ENCODE measurements around the gene LY6G5C.
"Not testable (repeated sequence)": the region's sequence is repeated elsewhere in the genome, so short reads cannot be mapped to it uniquely, and the experiment has no call there.

Gene LY6G5C

DNA sequence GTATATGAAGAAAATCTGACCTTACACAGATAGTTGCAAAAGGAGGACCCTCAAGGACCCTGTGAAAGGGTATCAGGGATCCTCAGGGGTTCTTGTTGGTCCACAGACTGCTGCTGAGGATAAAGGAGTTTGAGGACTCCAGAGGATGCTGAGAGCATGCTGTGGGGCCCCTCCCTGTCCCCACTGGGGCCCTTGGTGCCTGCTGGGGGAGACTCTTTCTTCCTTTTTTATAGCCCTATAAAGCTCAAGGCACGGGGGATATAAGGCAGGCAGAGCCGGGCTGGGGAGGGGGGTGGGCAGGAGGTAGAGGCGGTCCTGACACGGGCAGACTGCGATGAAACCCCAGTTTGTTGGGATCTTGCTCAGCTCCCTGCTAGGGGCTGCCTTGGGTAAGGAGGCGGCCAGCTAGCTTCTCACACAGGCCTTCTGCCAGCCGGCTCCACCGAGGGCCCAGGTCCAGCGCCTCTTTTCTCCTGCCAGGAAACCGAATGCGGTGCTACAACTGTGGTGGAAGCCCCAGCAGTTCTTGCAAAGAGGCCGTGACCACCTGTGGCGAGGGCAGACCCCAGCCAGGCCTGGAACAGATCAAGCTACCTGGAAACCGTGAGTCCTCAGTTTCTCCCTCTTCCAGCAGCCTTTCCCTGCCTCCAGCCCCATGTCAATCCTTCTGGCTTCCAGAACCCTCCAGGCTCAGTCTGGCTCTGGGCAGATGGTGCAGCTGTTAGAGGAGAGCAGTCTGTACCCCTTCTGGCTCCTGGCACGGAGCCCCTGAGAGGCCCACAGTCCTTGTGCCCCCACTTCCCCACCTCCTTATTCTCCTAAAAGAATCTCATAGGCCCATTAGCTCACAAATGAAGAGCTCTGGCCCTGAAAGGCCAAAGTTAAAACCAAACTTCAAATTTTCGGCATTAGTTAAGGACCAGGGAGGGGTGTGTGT, 34.4 kb upstream of the LY6G5C start, which contains the start of gene LY6G6D:
LY6G6D (plus strand) TSS at position 327 of the 937 bp plus-strand sequence; CDS start at position 335, 8 bp downstream.
- DNase-seq (ENCODE audit: low spot score) = no peak

DNA sequence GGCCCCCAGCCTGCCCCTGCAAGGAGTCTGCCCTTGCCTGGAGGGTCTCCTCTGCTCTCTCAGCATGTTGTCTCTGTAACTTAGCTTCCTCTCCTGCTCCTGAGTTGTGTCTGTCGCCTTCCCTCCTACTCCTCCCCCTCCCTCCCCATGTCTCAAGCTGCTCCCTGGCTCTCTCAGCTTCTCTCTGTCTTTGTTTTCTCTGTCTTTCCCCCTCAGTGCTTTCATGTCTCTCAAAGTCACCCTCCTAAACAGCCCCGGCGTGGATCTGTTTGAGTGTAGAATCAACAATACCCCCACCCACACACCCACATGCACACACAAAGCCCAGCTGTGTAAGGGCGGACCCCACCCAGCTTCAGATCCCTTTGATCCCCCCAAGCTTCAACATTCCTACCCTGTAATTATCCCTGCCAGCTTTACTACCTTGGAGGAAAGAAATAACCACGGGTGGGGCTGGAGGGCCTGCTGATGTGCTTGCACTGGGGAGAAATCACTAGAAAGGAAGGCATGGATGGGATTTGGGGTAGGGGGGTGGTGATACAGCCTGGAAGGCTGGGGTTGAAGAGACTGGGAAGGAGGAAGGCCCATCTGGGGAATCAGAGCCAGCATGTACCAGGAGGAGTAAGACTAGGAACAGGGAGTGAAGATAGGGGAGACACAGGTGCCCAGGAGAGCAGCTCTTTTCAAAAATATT, 33.3 kb upstream of the LY6G5C start:
- no peak for DNase-seq (ENCODE audit: low spot score)

DNA sequence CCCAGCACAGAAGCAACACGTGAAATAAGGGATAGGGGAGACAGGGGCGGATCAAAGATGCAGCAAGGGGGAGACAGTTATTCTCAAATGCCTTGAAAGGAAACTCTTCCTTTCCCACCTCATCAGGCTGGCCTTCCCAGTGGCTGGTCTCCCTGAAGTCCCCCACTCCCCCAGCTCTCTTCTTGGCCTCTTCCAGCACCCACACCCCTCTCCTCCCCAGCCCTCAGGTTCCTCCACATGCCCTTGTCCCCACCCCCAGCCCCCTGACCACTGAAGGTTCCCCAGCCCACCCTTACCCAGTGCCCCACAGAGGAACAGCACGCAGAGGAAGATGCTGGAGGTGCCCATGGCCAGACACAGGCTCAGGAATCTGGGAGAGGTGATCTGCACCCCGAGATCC, 32.6 kb upstream of the LY6G5C start:
- DNase-seq (ENCODE audit: low spot score) = no peak

DNA sequence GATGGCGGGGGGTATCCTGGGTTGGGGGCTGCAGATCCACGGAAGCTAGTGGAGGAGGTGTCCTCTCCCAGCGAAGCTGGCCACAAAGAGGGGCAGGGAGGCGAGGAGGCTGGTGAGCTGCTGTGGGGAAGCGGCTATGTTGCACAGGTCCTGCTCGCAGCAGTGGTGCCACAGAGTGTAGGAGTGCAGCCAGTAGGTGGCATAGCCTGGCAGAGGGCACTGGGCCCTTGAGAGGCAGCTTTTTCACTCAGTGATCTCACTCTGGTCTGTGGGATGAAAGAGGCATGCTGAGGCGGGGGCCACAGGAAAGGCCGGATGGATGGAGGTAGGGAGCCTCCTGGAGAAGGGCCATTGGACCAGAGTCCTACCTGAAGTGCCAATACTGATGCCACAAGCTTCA, 31.4 kb upstream of the LY6G5C start:
- no peak for DNase-seq (ENCODE audit: low spot score)

DNA sequence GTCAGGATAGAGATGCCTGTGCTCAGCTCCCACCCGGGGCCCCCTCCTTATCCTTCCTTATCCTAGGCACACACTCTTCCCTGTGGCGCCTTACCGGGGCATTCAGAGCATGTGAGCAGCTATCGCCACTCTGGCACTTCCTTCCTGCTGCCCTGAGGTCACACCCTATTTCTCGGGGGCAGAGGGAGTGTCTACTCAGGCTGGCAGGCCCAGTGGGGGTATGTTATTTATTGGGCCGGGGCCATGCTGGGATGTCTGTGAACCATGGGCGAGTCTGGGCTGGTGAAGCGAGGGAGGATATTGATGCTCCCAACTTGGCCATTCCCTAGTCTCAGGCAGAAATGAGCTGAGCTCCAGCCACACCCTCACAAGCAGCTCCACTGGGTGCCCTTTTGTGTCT, 30.4 kb upstream of the LY6G5C start:
- no peak for DNase-seq (ENCODE audit: low spot score)

DNA sequence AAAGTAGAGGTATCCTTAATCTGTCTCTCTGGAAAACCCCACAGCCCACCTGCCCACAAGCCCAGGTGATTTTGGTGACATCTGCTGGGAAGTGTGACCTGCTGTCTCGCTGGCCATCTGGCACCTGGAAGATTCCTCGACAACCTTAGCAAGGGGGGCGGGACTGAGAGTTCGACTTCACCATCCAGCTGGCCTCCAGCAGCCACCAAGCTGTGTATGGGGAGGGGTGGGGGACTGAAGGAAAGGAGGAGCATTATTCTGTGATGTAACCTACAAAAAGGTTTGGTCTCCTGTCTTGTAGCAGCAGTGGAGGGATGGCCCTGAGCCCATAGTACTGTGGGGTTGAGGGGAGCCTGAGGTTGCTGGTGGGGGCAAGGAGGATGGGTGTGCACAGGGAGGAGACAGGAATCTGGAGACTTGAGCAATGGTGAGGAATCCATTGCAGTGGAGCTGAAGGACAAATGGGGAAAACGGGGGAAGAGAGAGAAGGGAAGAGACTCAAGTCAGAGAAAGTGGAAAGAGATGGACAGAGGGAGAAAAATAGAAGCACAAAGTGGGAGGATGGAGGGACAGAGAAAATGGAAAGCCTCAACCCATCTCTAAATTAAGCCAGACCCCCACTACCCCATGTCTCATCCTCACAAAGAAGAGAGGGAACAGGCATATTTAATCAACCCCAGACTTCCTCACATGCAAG, 29.8 kb upstream of the LY6G5C start:
- no peak for DNase-seq (ENCODE audit: low spot score)

DNA sequence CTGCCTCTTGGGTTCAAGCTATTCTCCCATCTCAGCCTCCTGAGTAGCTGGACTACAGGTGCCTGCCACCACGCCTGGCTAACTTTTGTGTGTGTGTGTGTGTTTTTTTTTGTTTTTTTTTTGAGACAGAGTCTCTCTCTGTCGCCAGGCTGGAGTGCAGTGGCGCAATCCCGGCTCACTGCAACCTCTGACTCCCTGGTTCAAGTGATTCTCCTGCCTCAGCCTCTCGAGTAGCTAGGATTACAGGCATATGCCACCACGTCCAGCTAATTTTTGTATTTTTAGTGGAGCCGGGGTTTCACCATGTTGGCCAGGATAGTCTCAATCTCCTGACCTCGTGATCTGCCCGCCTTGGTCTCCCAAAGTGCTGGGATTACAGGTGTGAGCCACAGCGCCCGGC, 28.3 kb upstream of the LY6G5C start:
- not testable (repeated sequence) for DNase-seq (ENCODE audit: low spot score)

DNA sequence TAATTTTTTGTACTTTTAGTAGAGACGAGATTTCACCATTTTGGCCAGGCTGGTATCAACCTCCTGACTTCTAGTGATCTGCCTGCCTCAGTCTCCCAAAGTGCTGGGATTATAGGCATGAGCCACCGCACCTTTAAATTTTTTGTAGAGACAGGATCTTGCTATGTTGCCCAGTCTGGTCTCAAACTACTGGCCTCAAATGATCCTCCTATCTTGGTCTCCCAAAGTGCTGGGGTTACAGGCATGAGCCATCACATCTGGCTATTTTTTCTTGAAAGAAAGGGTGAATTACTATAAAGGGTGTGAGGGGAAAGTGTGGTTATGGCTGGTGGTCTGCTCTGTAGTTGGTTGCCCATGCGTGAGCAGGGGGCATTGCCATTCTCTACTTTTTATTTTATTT, 27.4 kb upstream of the LY6G5C start:
- no peak for DNase-seq (ENCODE audit: low spot score)

DNA sequence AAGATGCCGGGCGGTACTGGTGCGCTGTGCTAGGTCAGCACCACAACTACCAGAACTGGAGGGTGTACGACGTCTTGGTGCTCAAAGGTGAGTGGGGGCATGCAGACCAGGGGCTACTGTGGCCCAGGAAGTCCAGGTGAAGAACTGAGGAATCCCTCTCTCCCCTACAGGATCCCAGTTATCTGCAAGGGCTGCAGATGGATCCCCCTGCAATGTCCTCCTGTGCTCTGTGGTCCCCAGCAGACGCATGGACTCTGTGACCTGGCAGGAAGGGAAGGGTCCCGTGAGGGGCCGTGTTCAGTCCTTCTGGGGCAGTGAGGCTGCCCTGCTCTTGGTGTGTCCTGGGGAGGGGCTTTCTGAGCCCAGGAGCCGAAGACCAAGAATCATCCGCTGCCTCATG, 26.8 kb upstream of the LY6G5C start:
- DNase-seq (ENCODE audit: low spot score) = no peak

DNA sequence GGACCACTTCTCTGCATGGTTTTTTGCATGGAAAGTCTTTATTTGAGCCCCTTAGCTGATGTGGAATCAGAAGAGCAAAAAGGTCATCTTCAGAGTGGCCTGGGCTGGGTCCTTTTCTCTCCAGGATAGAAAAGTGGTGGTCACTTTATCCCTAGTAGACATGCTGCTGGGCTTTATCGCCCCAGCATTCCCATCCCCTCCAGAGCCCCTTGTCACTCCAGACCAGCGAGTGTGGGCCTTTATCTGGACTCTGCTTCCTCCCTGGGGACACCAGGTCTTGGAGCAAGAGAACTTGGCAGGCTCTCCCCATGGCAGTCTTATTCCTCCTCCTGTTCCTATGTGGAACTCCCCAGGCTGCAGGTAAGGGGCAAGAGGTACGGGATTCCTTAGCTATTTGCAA, 25.7 kb upstream of the LY6G5C start, which contains the start of gene LY6G6F:
LY6G6F (plus strand) TSS at position 268 of the 400 bp plus-strand sequence; CDS start at position 309, 41 bp downstream.
- DNase-seq (ENCODE audit: low spot score) = no peak

DNA sequence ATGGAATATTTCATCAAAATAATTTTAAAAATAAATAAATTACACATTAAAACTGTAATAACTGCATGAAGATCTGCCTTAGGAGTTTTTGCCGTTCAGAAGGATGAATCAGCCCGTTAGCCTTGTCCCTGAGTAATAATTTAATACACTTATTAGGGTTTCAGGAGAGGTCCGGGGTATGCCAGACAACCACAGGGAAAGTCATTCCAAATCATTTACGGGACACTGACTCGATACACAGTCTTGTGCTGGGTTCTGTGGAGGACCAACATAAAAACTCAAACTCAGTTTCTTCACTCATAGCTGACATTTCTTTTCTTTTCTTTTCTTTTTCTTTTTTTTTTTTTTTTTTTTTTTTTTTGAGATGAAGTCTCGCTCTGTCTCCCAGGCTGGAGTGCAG, 25.1 kb upstream of the LY6G5C start:
- no peak for DNase-seq (ENCODE audit: low spot score)

DNA sequence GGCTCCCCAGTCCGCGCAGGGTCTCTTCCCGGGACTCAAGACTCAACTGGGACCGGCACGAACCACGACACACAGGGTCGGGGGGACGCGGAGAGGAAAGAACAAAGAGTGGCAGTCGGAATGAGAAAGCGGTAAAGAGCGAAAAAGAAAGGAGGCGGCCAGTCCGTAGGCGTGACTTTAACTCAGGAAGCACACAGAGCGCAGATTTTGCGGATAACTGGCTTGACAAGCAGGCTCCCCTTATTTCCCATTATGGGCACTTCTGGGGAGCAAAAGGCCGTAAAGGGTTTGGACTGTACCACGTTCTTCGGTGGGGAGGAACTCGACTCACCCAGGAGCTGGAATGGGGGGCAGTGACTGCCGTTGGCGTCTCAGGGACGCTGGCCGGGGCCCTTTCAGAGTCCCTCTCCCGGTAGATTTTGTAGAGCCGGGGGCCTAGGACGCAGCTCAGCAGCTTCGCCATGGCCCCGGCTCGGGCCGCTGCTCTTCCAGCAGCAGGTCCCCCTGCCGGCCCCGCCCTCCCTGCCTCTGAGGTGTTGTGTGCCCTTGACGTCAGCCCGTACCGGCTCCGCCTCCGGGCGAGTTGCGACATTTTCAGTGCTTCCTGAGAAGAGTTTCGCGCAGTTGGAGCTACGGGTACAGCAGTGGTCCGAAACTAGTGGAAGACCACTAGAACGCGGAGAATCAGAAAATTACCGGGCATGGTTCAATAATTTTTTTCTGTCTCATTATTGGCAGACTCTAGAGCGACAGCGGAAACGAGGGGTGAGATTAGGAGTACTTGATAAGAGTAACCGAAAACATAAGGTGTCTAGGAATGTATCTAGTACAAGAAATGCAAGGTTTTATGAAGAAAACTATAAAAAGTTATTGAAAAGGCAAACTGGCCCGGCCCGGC, 22.2 kb upstream of the LY6G5C start, which contains the start of gene ABHD16A:
ABHD16A (minus strand) TSS at position 506 of the 898 bp plus-strand sequence; CDS start at position 463, 43 bp downstream.
- peak; percentile 99 for DNase-seq (ENCODE audit: low spot score)

DNA sequence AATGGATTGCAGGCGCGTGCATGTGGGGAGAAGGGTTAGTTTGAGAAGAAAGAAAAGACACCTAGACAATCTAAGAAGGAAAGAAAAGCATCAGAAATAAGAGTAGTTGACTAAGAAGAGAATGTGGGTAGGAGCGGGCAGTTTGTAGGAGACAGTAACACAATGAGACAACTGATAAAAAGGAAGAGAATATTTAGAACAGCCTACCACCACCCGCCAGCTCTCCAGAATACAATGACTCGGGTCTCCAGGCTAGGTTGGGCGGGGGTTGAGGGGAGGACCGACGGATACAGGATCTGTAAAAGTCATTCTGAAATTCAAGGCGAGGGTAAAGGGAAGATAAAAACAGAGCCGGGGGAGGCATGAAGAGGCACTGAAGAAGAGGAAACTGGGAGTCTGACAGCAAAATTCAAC, 21.5 kb upstream of the LY6G5C start:
- no peak for DNase-seq (ENCODE audit: low spot score)

DNA sequence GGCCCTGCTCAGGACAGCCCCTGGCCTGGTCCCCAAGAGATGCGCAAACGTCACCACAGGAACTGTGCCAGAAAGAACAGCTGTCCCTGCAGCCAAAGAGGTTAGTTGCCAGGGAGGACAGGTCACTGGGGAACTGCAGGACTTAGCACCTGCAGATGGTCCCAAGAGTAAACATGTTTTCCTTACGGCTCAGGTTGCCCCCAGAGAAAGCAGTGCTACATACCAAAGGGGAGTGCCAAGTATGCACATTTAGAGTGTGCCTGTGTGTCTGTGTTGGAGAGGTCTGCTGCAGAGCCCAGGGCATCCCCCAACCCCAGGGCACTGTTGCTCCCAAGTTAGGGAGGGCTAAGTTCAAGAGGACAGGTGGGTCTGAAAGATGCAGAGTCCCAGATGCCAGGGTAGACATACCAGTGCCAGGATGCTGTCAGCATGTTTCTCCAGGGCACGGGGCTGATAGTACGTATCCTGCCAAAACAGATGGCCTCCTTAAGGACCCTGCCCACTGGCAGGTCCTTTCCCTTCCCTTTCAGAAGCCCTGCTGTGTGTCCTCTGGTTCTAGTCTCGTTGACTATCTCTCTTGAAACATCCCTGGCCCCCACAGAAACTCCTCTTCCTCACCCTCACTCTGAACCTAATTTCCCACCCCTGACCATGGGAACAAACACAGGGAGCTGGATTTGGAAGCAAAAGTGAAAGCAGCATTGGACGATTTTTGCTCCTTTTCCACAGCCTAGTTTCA, 21.0 kb upstream of the LY6G5C start:
- DNase-seq (ENCODE audit: low spot score) = peak; percentile 71

DNA sequence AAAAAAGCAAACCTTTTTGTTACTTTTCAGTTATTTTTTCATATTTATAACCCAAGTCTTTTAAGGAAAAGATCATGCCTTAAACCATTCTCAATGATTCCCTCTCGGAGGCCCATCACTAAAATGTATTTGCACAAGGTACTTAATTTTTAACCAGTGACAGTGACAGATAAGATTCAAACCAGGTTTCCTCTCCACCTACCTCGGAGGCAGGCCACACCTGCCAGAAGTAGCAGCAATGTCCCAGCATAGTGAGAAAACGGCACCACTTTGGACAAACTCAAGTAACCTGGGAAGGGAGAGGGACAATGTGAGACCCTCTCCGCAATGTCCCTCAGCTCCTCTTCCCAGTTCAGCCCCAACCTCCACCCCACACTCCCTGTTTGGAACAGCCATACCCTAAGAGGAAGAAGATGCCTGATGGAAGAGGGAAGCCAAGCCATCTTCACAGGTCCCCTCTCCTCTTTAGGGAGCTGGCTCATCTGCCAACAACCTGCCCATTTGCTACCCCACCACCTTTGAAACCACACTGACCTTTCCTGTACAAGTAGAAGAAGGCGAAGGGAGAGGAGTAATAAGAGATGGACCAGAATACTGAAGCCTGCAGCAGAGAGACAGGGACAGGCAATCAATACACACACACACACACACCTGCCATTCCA, 20.0 kb upstream of the LY6G5C start:
- no peak for DNase-seq (ENCODE audit: low spot score)

DNA sequence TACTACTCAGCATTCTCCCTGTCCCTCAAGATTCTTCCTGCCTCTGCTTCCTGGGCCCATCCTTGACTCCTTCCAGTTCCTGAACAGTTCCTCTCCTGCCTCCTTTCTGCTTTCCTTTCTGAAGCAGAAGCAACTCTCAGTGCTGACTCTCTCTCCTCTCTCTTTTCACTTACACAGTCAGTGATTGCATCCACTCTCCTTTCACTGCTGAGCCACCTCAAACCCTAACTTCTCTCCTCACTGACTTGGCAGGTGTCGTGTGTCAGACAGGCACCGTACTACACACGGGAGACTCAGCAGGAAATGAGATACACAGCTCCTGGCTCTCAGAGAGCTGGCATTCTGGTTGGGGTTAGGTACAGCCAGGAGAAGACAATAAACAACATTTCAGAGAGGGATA, 16.7 kb upstream of the LY6G5C start:
- no peak for DNase-seq (ENCODE audit: low spot score)

DNA sequence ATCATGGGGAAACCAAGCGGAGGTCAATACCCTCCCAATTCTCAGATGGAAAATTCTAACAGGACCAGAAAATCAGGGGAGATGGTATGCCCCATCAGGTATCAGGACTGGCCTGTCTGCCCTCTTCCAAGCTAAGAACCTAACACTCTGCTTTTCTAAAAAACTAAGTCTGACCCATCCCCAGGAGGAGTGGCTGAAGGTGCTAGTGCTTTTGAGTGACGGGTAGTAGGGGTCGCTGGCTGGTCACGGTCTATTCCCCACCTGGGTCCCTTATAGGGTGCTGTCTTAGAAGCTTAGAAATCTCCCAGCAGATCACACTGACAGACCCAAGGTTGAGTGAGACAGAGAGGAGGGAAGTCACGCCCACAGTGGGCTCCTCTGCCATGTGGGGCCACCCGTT, 12.7 kb upstream of the LY6G5C start:
- no peak for DNase-seq (ENCODE audit: low spot score)

DNA sequence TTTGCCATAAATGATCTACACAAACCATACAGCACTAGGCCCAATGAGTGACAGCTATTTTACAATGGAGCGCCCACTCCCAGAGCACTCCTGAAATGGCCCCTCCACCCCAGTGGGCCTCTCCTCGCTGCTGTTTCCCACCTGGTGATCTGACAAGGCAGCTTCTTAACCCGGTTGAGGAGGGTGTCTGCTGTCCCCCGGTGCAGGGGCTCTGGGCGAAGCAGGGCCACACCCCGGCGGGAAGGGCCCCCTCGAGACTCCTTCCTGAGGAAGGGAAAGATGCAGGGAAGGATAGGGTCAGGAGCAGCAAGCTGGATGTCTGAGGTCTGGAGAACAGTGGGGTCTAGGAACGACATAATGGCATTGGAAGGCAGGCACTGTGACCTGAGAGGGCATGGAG, 12.0 kb upstream of the LY6G5C start:
- DNase-seq (ENCODE audit: low spot score) = no peak

DNA sequence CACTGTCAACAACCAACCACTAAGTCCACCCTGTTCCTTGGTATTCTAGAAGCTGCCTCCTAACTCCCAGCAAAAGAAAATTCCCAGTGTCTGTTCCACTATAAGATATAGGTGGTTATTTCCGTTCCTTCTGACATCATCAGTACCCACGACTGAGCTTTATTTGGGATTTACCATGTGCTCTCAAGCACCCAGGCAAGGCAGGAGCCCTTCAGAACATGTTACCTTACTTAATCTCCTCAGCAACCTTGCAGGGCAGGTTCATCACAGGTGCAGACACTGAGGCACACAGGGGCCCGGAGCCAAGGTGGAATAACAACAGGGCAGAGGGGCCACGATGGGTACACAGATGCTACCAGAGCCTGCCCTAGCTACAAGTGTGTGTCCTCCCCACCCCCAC, 11.5 kb upstream of the LY6G5C start:
- no peak for DNase-seq (ENCODE audit: low spot score)

DNA sequence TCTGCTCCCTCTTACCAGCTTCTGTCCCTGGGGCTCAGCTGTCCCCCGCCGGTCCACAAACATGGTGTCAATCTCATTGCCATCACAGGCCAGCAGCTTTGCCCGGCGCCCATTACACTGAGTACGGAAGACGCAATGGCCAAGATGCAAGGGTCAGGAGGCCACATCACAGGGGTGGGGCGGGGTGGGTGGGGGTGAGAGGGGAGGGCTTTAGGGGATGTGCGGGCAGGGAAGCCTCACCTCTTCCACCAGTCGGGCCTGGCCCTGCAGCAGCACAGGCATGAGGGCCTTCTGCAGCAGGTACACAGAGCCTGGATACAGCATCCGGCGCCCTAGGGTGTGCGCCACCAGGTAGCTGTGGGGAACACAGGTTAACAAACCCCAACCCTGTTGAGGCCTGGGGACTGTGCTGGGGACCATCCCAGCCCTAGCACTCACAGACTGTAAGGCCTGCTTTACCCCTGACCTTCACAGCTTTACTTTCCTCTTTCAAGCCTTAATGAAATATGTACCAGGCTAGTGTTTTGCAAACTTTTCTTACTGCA, 10.8 kb upstream of the LY6G5C start:
- DNase-seq (ENCODE audit: low spot score) = no peak

Measured in D341Med (cell line).